Neural cell (in vitro differentiated cells): Measurements from ENCODE around the gene SLC38A1.

Experiments used
- CTCF ChIP-seq: fragments of 450-650 bp; IDR thresholded peaks from 2 replicates; pipeline ENCODE4 v1.5.1; 2014; ENCODE audit warnings: antibody characterized with exemption, mild to moderate bottlenecking, moderate library complexity; ENCODE audit not compliant: poor library complexity, severe bottlenecking
- EP300 ChIP-seq: fragments of 450-650 bp; conservative IDR thresholded peaks from 2 replicates; pipeline ENCODE4 v1.6.1; 2014; ENCODE audit warnings: antibody characterized with exemption, mild to moderate bottlenecking, moderate library complexity; ENCODE audit not compliant: poor library complexity, severe bottlenecking
- EZH2 ChIP-seq: fragments of 200-600, 300-800 bp; shearing (Covaris generic), sonication (generic); IDR thresholded peaks from 2 replicates; pipeline ENCODE4 v1.6.1; 2014; ENCODE audit warnings: antibody characterized with exemption, low read length, borderline replicate concordance, mild to moderate bottlenecking; ENCODE audit not compliant: insufficient read depth, poor library complexity, severe bottlenecking
- MXI1 ChIP-seq: fragments of 450-650 bp; conservative IDR thresholded peaks from 2 replicates; pipeline ENCODE4 v1.6.1; 2014; ENCODE audit warnings: antibody characterized with exemption, mild to moderate bottlenecking; ENCODE audit not compliant: poor library complexity, severe bottlenecking
- POLR2AphosphoS5 ChIP-seq: IDR thresholded peaks from 2 replicates; pipeline ENCODE4 v1.6.1; 2012
- RAD21 ChIP-seq: fragments of 450-650 bp; conservative IDR thresholded peaks from 2 replicates; pipeline ENCODE4 v1.6.1; 2014; ENCODE audit warnings: antibody characterized with exemption, mild to moderate bottlenecking, moderate library complexity
- REST ChIP-seq: IDR thresholded peaks from 2 replicates; pipeline ENCODE4 v1.6.1; 2012; ENCODE audit warnings: borderline replicate concordance
- SMC3 ChIP-seq: fragments of 450-650 bp; conservative IDR thresholded peaks from 2 replicates; pipeline ENCODE4 v1.6.1; 2014; ENCODE audit warnings: antibody characterized with exemption, mild to moderate bottlenecking, moderate library complexity; ENCODE audit not compliant: poor library complexity
- TAF1 ChIP-seq: IDR thresholded peaks from 2 replicates; pipeline ENCODE4 v1.6.1; 2012; ENCODE audit warnings: low read depth

DNA sequence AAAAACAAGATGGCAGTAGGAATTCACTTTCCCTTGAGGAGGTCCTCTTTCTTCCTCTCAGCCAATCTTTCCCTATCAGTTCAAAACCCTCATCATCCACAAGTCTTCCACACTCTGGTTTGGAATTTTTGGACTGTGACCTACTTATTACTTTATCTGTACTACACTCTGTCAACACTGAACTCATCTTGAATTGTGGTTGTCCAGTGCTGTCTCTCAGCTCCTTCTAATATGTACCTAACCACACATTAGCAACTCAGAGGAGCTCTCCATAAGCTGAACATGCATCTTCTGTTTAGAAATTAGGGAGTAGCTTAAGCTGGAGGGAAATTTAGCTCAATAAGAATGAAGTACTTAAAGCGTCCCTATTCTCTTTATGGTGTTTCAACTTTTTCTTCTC, 34.8 kb downstream of the SLC38A1 start:
- no peak for TF ChIP-seq CTCF
- TF ChIP-seq EZH2, result no peak
- no peak for TF ChIP-seq POLR2AphosphoS5
- TF ChIP-seq RAD21, result no peak
- TF ChIP-seq REST, result no peak
- TF ChIP-seq EP300, result no peak
- no peak for TF ChIP-seq SMC3
- TF ChIP-seq TAF1, result no peak
- no peak for TF ChIP-seq MXI1
